ENCODE data around the gene SF3A2.

The SF3A2 gene

GRCh38 chr19:2240881-2241760, 4.5 kb downstream of the SF3A2 start:
- DNase-seq (ENCODE audit: low read depth in 2 of 2) = no peak

- DNase-seq (ENCODE audit: low read depth in 2 of 2) = no peak
Measured at GRCh38 chr19:2242092-2242537, 5.5 kb downstream of the SF3A2 start.

GRCh38 chr19:2242816-2243215, 6.2 kb downstream of the SF3A2 start:
- no peak for DNase-seq (ENCODE audit: low read depth in 2 of 2)

GRCh38 chr19:2243274-2244124, 6.9 kb downstream of the SF3A2 start:
- no peak for DNase-seq (ENCODE audit: low read depth in 2 of 2)

- no peak for DNase-seq (ENCODE audit: low read depth in 2 of 2)
Measured at GRCh38 chr19:2244125-2244411, 7.4 kb downstream of the SF3A2 start.

GRCh38 chr19:2244486-2244885, 7.9 kb downstream of the SF3A2 start:
- no peak for DNase-seq (ENCODE audit: low read depth in 2 of 2)

GRCh38 chr19:2245273-2245672, 8.6 kb downstream of the SF3A2 start:
- no peak for DNase-seq (ENCODE audit: low read depth in 2 of 2)

- no peak for DNase-seq (ENCODE audit: low read depth in 2 of 2)
Measured at GRCh38 chr19:2246014-2246620, 9.5 kb downstream of the SF3A2 start.

GRCh38 chr19:2246801-2247361, 10.3 kb downstream of the SF3A2 start:
- no peak for DNase-seq (ENCODE audit: low read depth in 2 of 2)

GRCh38 chr19:2247433-2248101, 10.9 kb downstream of the SF3A2 start:
- DNase-seq (ENCODE audit: low read depth in 2 of 2) = no peak

GRCh38 chr19:2248136-2249009, 11.7 kb downstream of the SF3A2 start:
- no peak for DNase-seq (ENCODE audit: low read depth in 2 of 2)

GRCh38 chr19:2249010-2249866, 12.6 kb downstream of the SF3A2 start, which contains the start of gene AMH:
Gene AMH, plus strand, starts transcription at chr19:2249323. Its CDS starts 10 bp downstream, at chr19:2249333.
- DNase-seq (ENCODE audit: low read depth in 2 of 2) = no peak

GRCh38 chr19:2249880-2250765, 13.5 kb downstream of the SF3A2 start:
- DNase-seq (ENCODE audit: low read depth in 2 of 2) = no peak

GRCh38 chr19:2250766-2251105, 14.1 kb downstream of the SF3A2 start:
- no peak for DNase-seq (ENCODE audit: low read depth in 2 of 2)

- DNase-seq (ENCODE audit: low read depth in 2 of 2) = no peak
Measured at GRCh38 chr19:2251106-2252054, 14.8 kb downstream of the SF3A2 start.

- no peak for DNase-seq (ENCODE audit: low read depth in 2 of 2)
Measured at GRCh38 chr19:2252055-2252796, 15.6 kb downstream of the SF3A2 start.

- no peak for DNase-seq (ENCODE audit: low read depth in 2 of 2)
Measured at GRCh38 chr19:2252797-2253105, 16.1 kb downstream of the SF3A2 start.
